A204.1 (cell line): ENCODE data around the gene TLR8.
"Not testable (repeated sequence)": the region's sequence is repeated elsewhere in the genome, so short reads cannot be mapped to it uniquely, and the experiment has no call there.

Source experiments
- FAIRE-seq: peaks from 2 replicates; lab custom pipeline; 2012; peaks lifted over from hg19 to GRCh38; lab: Jason Lieb, UNC

TLR8 gene

GRCh38 chrX:12946838-12947544 is 40.6 kb downstream of the TLR8 start:
- FAIRE-seq = no peak

- no peak for FAIRE-seq
Observed at GRCh38 chrX:12947545-12948235, 41.3 kb downstream of the TLR8 start.

DNA sequence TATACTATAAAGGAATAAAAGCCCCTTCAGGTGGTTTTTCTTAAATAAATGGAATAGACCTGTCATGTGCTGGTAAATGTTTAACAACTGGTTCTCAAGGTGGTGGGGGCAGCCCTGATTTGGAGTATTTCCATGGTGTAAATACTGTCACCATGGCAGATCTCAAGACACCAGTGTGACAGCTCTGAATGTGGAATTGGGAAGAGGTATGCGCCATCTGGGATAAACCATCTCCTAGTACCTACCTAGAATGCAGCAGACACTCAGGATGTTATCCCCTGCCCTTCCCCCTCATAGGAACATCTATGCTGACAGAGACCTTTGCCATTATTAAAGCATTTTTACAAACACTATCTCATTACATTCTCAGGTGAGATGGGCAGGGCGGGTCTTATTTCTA is 42.1 kb downstream of the TLR8 start:
- no peak for FAIRE-seq

DNA sequence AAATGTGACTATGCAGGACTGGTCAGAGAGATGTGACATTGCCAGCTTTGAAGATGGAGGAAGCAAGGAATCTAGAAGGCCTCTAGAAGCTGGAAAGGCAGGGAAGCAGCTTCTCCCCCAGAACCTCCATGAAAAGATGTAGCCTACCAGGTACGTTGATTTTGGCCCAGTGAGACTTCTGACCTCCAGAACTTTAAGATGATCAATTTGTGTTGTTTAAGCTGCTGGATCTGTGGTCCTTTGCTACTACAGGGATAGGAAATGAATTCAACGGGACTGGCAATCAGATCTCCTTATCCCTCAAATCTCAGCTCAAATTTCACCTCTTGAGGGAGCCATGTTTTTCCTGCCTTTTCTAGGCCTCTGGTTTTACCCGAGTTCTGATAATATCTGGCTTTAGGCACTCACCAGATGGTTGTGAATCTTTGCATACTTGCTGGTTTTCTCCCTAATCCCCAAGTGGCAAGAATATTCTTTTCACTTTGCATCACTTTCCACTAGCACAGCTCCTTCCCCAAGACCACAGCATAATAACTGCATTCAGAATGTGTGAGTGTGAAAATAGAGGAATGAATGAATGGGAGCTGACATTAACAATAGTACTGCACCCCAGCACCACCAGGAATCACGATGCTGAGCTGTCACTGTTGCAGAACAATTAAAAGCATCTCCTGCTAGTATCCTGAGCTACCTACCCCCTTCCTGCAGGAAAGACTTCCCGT is 42.9 kb downstream of the TLR8 start:
- no peak for FAIRE-seq

- FAIRE-seq = no peak
Observed at GRCh38 chrX:12949927-12950656, 43.7 kb downstream of the TLR8 start.

- no peak for FAIRE-seq
Observed at GRCh38 chrX:12950851-12951594, 44.6 kb downstream of the TLR8 start.

DNA sequence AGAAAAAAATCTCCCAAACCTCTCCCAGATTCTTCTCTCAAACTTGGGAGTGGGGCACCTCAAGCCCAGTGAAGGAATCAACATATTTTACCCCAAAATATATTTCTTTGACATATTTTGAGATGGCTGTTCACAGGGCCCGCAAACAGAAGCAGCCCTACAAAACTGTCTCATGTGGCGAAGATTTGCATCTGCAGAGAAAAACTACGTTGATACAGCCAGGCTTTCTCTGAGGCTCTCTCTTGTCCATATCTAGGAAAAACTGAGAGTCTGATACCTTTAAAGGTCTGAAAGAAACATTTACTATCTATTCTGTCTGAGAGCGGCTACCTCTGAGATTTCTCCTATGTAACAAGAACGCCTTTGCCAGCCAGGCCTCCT is 45.2 kb downstream of the TLR8 start:
- FAIRE-seq = no peak

DNA sequence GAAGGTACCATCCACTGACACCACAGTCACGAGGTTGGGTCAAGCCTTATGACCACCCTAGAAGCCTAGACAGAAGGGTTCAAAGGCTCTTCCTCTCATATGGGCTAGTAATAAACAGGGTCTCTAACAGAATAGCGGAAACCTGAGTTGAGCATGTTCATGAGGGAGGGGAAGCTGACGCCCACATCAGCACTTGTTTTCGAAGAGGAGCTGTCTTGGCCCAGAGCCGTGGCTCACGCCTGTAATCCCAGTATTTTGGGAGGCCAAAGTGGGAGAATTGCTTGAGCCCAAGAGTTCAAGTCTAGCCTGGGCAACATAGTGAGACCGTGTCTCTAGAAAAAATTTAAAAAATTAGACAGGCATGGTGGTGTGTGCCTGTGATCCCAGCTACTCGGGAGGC is 47.0 kb downstream of the TLR8 start:
- FAIRE-seq = no peak

GRCh38 chrX:12954376-12954775 is 48.0 kb downstream of the TLR8 start:
- no peak for FAIRE-seq

DNA sequence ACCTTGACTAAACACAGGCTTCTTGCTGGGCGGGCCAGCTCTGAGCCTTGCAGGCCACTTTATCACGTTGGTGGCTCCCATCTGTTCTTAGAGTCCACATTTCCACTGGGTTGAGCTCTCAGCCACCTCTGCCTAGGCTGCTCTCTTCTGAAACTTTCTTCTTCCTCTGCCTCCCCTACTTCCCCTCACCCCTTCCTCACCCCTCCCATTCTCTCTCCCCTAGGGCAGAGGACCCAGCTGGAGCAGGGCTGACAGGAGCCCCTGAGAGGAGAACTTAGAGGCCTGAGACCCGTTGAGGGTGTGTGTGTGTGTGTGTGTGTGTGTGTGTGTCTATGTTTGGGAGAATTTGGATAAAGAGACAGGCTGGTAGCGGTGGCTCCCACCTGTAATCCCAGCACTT is 48.6 kb downstream of the TLR8 start:
- no peak for FAIRE-seq

DNA sequence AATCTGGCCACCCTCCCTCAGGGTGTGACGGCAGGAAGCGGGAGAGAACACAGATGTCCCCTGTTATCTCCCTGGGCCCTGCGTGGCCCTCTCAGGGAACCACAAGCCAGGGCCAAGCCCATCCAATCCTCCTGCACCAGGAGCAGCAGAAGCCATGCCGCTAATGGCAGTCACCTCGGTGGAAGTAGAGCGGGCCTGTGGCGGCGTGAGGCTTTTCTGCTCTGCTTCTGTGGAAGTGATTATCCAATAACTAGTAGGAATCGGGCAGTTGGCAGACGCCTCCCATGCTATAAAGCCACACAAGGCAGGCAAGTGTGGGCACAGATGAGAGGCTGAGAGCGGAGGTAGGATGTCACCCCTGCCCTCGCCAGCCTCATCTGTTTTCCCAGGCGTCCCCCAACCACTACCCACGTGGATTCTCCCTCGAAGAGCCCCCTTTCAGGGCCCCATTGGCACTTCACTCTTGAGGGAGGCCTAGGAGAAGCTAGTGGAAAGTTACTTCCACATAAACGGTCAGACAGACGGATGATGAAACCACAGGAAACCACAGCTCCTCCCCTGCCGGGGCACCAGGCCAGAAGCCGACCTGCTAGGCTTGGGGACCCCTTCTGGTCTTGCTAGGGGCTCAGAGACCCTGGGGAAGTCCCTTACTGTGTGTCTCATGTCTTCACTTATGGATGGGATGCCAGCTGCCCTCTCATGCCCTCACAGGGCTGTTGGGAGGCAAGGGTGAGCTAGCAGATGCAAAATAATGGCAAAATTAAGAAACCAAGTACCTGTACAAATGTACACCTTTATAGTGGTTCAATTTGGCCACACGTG is 49.7 kb downstream of the TLR8 start:
- no peak for FAIRE-seq

GRCh38 chrX:12956704-12957534 is 50.5 kb downstream of the TLR8 start:
- FAIRE-seq = no peak

DNA sequence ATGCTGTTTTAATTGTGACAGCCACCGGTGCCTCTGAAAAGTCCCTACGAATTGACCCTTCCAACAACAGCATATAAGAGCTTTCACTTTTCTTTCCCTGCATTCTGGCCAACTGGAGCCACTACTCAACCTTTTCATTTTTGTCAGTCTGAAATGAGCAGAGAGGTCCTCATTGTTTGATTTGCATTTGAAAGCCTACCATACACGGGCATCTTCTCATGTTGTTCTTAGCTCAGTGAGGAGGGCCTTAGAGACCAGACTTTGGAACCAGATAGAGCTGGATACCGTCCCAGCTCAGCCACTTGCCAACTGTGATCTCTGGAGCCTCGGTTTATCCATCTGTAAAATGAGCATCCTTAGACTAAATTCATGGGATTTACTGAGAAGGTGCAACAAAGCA is 51.6 kb downstream of the TLR8 start:
- FAIRE-seq = no peak

GRCh38 chrX:12958461-12958860 is 52.0 kb downstream of the TLR8 start:
- FAIRE-seq = no peak

DNA sequence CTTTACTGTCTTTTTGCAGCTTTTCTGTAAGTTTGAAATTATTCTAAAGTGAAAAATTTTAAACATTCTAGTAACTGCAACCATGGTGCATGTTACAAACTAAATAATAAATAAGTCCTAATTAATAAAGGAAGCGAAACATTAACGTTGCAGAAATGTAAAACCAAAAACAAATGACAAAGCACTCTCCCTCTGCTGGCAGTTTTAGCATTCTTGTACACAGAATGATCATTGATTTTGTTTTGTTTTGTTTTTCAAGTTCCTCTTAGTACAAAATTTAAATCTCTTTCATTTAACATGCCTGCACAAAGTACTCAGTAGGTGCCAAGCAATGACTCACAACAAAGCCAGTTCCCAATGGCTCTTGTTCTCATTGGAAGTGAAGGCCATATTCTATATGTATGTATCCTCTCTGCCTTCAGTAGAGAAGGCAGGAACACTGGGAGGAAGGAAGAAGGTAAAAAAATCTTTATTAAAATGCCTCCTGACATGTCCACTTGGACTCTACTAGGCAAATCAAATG is 54.8 kb downstream of the TLR8 start:
- no peak for FAIRE-seq

DNA sequence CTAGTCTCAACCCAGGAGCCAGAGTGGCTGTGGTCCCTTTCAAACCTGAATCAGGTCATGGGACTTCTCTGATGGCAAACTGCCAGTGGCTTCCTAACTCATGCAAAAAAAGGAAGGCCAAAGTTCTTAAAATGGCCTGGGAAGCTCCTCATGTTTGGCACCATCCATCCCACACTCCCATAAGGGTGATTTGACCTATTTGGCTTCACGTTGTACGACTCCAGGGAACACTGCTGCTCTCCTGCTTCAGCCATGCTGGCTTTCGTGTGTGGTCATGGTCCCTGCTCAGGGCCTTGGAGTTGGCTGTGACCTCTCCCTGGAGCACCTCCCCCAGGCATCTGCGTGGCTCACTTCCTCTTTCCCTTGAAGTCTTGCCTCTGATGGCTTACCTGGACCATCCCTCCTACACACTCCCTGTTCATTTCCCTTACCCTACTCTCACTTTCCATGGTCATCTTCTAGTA is 55.7 kb downstream of the TLR8 start:
- FAIRE-seq = no peak

- not testable (repeated sequence) for FAIRE-seq
Observed at GRCh38 chrX:12963210-12963850, 56.9 kb downstream of the TLR8 start.

- FAIRE-seq = no peak
Observed at GRCh38 chrX:12965131-12965940, 58.9 kb downstream of the TLR8 start.
